ENCODE results near the gene AMDHD1.
A peak's percentile ranks its signal among the peaks of the same experiment; 100 is the strongest.

Gene AMDHD1

DNA sequence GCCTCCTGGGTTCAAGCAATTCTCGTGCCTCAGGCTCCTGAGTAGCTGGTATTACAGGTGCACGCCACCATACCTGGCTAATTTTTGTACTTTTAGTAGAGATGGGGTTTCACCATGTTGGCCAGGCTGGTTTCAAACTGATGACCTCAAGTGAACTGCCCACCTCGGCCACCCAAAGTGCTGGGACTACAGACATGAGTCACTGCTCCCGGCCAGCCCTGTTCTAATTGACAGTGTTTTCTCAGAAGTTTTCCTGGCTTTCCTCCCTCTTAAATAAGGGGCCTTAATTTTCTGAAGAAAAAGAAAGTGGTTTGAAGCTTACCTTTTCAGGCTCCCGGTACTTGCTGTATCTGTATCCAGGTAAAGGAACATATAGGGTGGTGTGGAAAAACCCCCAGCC is 51.3 kb downstream of the AMDHD1 start:
- H3K27ac ChIP-seq (ENCODE audit: low read depth, low read length), result no peak overlapping the region
- no peaks in the 10 kb centered on the region for H3K36me3 ChIP-seq (ENCODE audit: control insufficient read depth in 1 of 2, insufficient read depth in 2 of 2, low read length in 2 of 2)
- no peak overlapping the region for H2BK5ac ChIP-seq (ENCODE audit: low read depth, low read length, poor library complexity)
- no peak overlapping the region for H3K9ac ChIP-seq (ENCODE audit: low read length)
- H3K4me2 ChIP-seq (ENCODE audit: low read length), result no peak overlapping the region
- H4K8ac ChIP-seq (ENCODE audit: low read depth, low read length), result no peak overlapping the region
- H3K18ac ChIP-seq (ENCODE audit: low read length), result no peak overlapping the region
- no peak for DNase-seq
- H3K79me1 ChIP-seq (ENCODE audit: low read length), result no peaks in the 10 kb centered on the region
- H3K14ac ChIP-seq (ENCODE audit: low read length), result no peak overlapping the region
- peaks cover 0 to 3% of the 10 kb centered on the region in 2 experiments for H3K4me1 ChIP-seq (ENCODE audit: control insufficient read depth in 1 of 2, insufficient read depth in 2 of 2, low read length in 2 of 2)
- no peaks in the 10 kb centered on the region for H3K9me3 ChIP-seq (ENCODE audit: insufficient read depth, low read depth, low read length)
- H2BK12ac ChIP-seq (ENCODE audit: low read length), result no peak overlapping the region
- H2AFZ ChIP-seq (ENCODE audit: insufficient read depth, low read length, poor library complexity), result no peak overlapping the region
- H3K4ac ChIP-seq (ENCODE audit: low read depth, low read length), result no peak overlapping the region
- H3K23ac ChIP-seq (ENCODE audit: low read length), result no peak overlapping the region
- no peak overlapping the region for H2BK120ac ChIP-seq (ENCODE audit: insufficient read depth, low read length, poor library complexity)
- H3K4me3 ChIP-seq (ENCODE audit: low read depth, low read length), result no peak overlapping the region
- H2AK5ac ChIP-seq (ENCODE audit: low read length), result no peak overlapping the region
- no peaks in the 10 kb centered on the region for H3K27me3 ChIP-seq (ENCODE audit: insufficient read depth, low read length)
- H4K12ac ChIP-seq (ENCODE audit: low read depth, low read length), result no peak overlapping the region
- no peak overlapping the region for H4K91ac ChIP-seq (ENCODE audit: low read depth, low read length)
- WGBS (ENCODE audit: extremely low coverage, insufficient coverage, insufficient read length), result no CpG with 5 or more reads among the region's 5 CpGs
- no peaks in the 10 kb centered on the region for H3K79me2 ChIP-seq (ENCODE audit: control insufficient read depth, insufficient read depth, low read length, poor library complexity)

DNA sequence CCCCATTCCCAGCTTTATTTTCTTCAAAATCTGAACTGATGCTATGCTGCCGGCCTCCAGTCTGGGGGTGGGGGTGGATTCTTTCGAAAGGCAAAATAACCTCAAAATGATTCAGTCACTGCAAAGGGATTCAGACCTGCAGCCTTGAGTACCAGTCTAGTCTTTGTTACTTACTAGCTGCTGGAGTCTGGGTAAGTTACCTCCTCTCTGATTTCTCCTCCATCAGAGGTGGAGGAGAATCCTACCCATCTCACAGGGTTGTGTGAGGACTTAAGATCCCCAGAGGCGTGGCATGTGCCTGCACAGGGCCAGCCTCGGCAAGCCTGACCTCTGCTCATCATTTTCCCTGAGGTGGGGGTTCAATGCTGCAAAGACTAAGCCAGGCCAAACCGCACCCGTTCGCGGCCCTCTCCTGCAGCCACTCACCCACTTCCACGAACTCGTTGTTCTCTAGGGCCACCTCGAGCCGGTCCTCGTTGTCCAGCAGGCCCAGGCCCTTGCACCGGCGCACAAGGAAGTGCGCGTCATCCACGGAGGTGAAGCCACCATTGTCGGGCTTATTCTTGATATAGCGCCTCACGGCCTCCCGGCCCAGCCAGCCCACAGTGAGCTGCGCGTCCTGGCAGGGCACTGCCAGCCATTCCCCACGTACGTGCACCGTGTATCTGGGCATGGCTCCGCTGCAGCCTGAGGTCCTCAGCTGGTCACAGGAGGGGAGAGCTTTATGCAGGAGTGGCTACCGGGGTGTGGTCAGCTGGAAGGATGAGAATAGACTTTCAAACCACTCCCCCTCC is 52.3 kb downstream of the AMDHD1 start:
- DNase-seq, result no peak
- no peak overlapping the region for H3K23ac ChIP-seq (ENCODE audit: low read length)
- no peak overlapping the region for H3K27ac ChIP-seq (ENCODE audit: low read depth, low read length)
- H2BK5ac ChIP-seq (ENCODE audit: low read depth, low read length, poor library complexity), result no peak overlapping the region
- no peaks in the 10 kb centered on the region for H3K9me3 ChIP-seq (ENCODE audit: insufficient read depth, low read depth, low read length)
- H3K36me3 ChIP-seq (ENCODE audit: control insufficient read depth in 1 of 2, insufficient read depth in 2 of 2, low read length in 2 of 2), result no peaks in the 10 kb centered on the region
- no peak overlapping the region for H3K9ac ChIP-seq (ENCODE audit: low read length)
- H3K4me3 ChIP-seq (ENCODE audit: low read depth, low read length), result no peak overlapping the region
- no peak overlapping the region for H4K91ac ChIP-seq (ENCODE audit: low read depth, low read length)
- H4K12ac ChIP-seq (ENCODE audit: low read depth, low read length), result no peak overlapping the region
- no peak overlapping the region for H2BK12ac ChIP-seq (ENCODE audit: low read length)
- H2AK5ac ChIP-seq (ENCODE audit: low read length), result peak overlapping the region; percentile 28
- H2BK120ac ChIP-seq (ENCODE audit: insufficient read depth, low read length, poor library complexity), result no peak overlapping the region
- no CpG with 5 or more reads among the region's 29 CpGs for WGBS (ENCODE audit: extremely low coverage, insufficient coverage, insufficient read length)
- peaks cover 0 to 3% of the 10 kb centered on the region in 2 experiments for H3K4me1 ChIP-seq (ENCODE audit: control insufficient read depth in 1 of 2, insufficient read depth in 2 of 2, low read length in 2 of 2)
- no peaks in the 10 kb centered on the region for H3K79me2 ChIP-seq (ENCODE audit: control insufficient read depth, insufficient read depth, low read length, poor library complexity)
- H2AFZ ChIP-seq (ENCODE audit: insufficient read depth, low read length, poor library complexity), result no peak overlapping the region
- H3K4ac ChIP-seq (ENCODE audit: low read depth, low read length), result no peak overlapping the region
- no peaks in the 10 kb centered on the region for H3K27me3 ChIP-seq (ENCODE audit: insufficient read depth, low read length)
- no peak overlapping the region for H3K4me2 ChIP-seq (ENCODE audit: low read length)
- H4K8ac ChIP-seq (ENCODE audit: low read depth, low read length), result no peak overlapping the region
- no peak overlapping the region for H3K14ac ChIP-seq (ENCODE audit: low read length)
- H3K18ac ChIP-seq (ENCODE audit: low read length), result no peak overlapping the region
- H3K79me1 ChIP-seq (ENCODE audit: low read length), result no peaks in the 10 kb centered on the region

DNA sequence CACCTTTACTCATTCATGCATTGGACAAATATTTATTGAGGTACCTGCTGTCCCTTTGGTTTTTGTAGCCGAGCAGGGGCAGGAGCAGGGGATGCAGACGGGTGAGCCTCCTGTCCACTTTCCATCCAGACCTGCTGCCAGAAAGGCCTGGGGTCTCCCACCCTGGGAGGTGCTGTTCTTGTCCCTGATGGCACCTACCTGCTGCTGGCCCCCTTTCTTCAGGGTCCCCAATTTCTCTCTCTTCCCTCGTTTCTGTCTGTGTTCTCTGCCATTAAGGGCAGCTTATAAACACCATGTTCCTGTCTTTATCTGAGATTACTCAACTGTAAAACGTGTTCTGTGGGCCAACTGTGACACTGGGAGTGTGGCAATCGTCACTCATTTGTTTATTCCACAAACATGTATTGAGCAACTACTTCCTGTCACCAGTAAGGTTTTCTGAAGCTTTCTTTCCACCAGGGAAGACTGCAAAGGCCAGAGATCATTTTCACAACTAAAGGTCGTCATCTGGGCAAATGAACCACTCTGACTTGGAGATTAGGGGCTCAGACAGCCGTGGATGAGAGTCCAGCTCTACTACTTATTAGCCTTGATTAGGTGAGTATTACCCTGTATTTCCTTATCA is 53.0 kb downstream of the AMDHD1 start, which contains the start of gene HAL:
HAL (minus strand) TSS at position 311 of the 625 bp plus-strand sequence. CDS start 434 bp downstream, outside the sequence.
- no peaks in the 10 kb centered on the region for H3K9me3 ChIP-seq (ENCODE audit: insufficient read depth, low read depth, low read length)

DNA sequence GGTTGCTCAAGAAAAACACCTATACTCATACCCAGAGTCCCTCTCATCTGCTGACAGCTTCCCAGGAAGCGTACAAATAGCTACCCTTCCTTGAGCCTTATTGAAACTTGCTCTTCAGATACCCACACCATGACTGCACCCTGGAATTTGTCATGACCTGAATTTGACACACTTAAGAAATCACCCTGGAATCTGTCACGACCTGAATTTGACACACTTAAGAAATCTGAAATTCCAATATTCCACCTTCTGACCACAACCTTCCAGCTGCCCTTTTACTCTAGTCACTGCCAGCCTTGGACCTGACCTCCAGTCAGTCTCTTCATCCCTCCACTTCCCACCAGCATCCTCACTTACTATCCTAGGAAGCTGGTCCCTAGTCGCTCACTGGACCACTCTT is 54.1 kb downstream of the AMDHD1 start:
- no peak overlapping the region for H3K4me3 ChIP-seq (ENCODE audit: low read depth, low read length)
- H3K4me1 ChIP-seq (ENCODE audit: control insufficient read depth in 1 of 2, insufficient read depth in 2 of 2, low read length in 2 of 2), result peaks cover 0 to 3% of the 10 kb centered on the region in 2 experiments
- no peak overlapping the region for H3K9ac ChIP-seq (ENCODE audit: low read length)
- H2AFZ ChIP-seq (ENCODE audit: insufficient read depth, low read length, poor library complexity), result no peak overlapping the region
- H3K79me2 ChIP-seq (ENCODE audit: control insufficient read depth, insufficient read depth, low read length, poor library complexity), result no peaks in the 10 kb centered on the region
- H2BK5ac ChIP-seq (ENCODE audit: low read depth, low read length, poor library complexity), result no peak overlapping the region
- H3K14ac ChIP-seq (ENCODE audit: low read length), result no peak overlapping the region
- H3K18ac ChIP-seq (ENCODE audit: low read length), result no peak overlapping the region
- H4K12ac ChIP-seq (ENCODE audit: low read depth, low read length), result no peak overlapping the region
- no peak for DNase-seq
- H3K36me3 ChIP-seq (ENCODE audit: control insufficient read depth in 1 of 2, insufficient read depth in 2 of 2, low read length in 2 of 2), result no peaks in the 10 kb centered on the region
- no CpG with 5 or more reads among the region's 3 CpGs for WGBS (ENCODE audit: extremely low coverage, insufficient coverage, insufficient read length)
- H3K79me1 ChIP-seq (ENCODE audit: low read length), result no peaks in the 10 kb centered on the region
- no peak overlapping the region for H2BK120ac ChIP-seq (ENCODE audit: insufficient read depth, low read length, poor library complexity)
- no peak overlapping the region for H2BK12ac ChIP-seq (ENCODE audit: low read length)
- no peaks in the 10 kb centered on the region for H3K27me3 ChIP-seq (ENCODE audit: insufficient read depth, low read length)
- H2AK5ac ChIP-seq (ENCODE audit: low read length), result no peak overlapping the region
- H3K23ac ChIP-seq (ENCODE audit: low read length), result no peak overlapping the region
- no peaks in the 10 kb centered on the region for H3K9me3 ChIP-seq (ENCODE audit: insufficient read depth, low read depth, low read length)
- H3K27ac ChIP-seq (ENCODE audit: low read depth, low read length), result no peak overlapping the region
- H4K8ac ChIP-seq (ENCODE audit: low read depth, low read length), result no peak overlapping the region
- H3K4me2 ChIP-seq (ENCODE audit: low read length), result no peak overlapping the region
- H4K91ac ChIP-seq (ENCODE audit: low read depth, low read length), result no peak overlapping the region
- H3K4ac ChIP-seq (ENCODE audit: low read depth, low read length), result no peak overlapping the region

More for the DNA sequence above, 53.0 kb downstream of the AMDHD1 start, which contains the start of gene HAL:
- H2BK120ac ChIP-seq (ENCODE audit: insufficient read depth, low read length, poor library complexity), result no peak within 1 kb of the TSS
- H2BK12ac ChIP-seq (ENCODE audit: low read length), result no peak within 1 kb of the TSS
- H2AFZ ChIP-seq (ENCODE audit: insufficient read depth, low read length, poor library complexity), result no peak within 1 kb of the TSS
- H3K79me1 ChIP-seq (ENCODE audit: low read length), result no peaks in the 10 kb centered on the region
- H3K18ac ChIP-seq (ENCODE audit: low read length), result no peak within 1 kb of the TSS
- no peaks in the 10 kb centered on the region for H3K36me3 ChIP-seq (ENCODE audit: control insufficient read depth in 1 of 2, insufficient read depth in 2 of 2, low read length in 2 of 2)
- no peak within 1 kb of the TSS for H3K4ac ChIP-seq (ENCODE audit: low read depth, low read length)
- peaks cover 0 to 3% of the 10 kb centered on the region in 2 experiments for H3K4me1 ChIP-seq (ENCODE audit: control insufficient read depth in 1 of 2, insufficient read depth in 2 of 2, low read length in 2 of 2)
- no peaks in the 10 kb centered on the region for H3K79me2 ChIP-seq (ENCODE audit: control insufficient read depth, insufficient read depth, low read length, poor library complexity)
- H3K9ac ChIP-seq (ENCODE audit: low read length), result no peak within 1 kb of the TSS
- no peak within 1 kb of the TSS for H3K4me3 ChIP-seq (ENCODE audit: low read depth, low read length)
- no peak within 1 kb of the TSS for H4K12ac ChIP-seq (ENCODE audit: low read depth, low read length)
- DNase-seq, result peak; percentile 60 to 83
- no peak within 1 kb of the TSS for H3K4me2 ChIP-seq (ENCODE audit: low read length)
- H2BK5ac ChIP-seq (ENCODE audit: low read depth, low read length, poor library complexity), result no peak within 1 kb of the TSS
- H2AK5ac ChIP-seq (ENCODE audit: low read length), result peak within 1 kb of the TSS; percentile 28
- no peak within 1 kb of the TSS for H3K23ac ChIP-seq (ENCODE audit: low read length)
- no peaks in the 10 kb centered on the region for H3K27me3 ChIP-seq (ENCODE audit: insufficient read depth, low read length)
- H3K14ac ChIP-seq (ENCODE audit: low read length), result no peak within 1 kb of the TSS
- H3K27ac ChIP-seq (ENCODE audit: low read depth, low read length), result no peak within 1 kb of the TSS
- no peak within 1 kb of the TSS for H4K91ac ChIP-seq (ENCODE audit: low read depth, low read length)
- H4K8ac ChIP-seq (ENCODE audit: low read depth, low read length), result no peak within 1 kb of the TSS
- WGBS (ENCODE audit: extremely low coverage, insufficient coverage, insufficient read length), result no CpG with 5 or more reads among the region's 7 CpGs
